K562 (cell line): ENCODE measurements around the gene CSF1. TPM values are rescaled to one million over a fixed set of nuclear protein-coding genes. Genes with fewer than 3 reads are reported as not detected.

Experiments
- BCOR ChIP-seq: fragments of 450-650 bp; IDR thresholded peaks from 2 replicates; pipeline ENCODE4 v1.6.1; 2016
- CEBPB ChIP-seq: fragments of 450-650 bp; IDR thresholded peaks from 2 replicates; pipeline ENCODE4 v1.6.1; 2016; ENCODE audit warnings: missing genetic modification characterization, missing compliant biosample characterization
- CHAMP1 ChIP-seq: fragments of 450-650 bp; IDR thresholded peaks from 2 replicates; pipeline ENCODE4 v1.6.1; 2016; ENCODE audit warnings: mild to moderate bottlenecking
- COPS2 ChIP-seq: fragments of 450-650 bp; conservative IDR thresholded peaks from 2 replicates; pipeline ENCODE4 v1.6.1; 2016; ENCODE audit warnings: mild to moderate bottlenecking, moderate library complexity
- DPF2 ChIP-seq: fragments of 450-650 bp; IDR thresholded peaks from 2 replicates; pipeline ENCODE4 v1.6.1; 2016
- E2F8 ChIP-seq: fragments of 450-650 bp; IDR thresholded peaks from 2 replicates; pipeline ENCODE4 v1.7.1; 2018; ENCODE audit warnings: mild to moderate bottlenecking, low read depth; ENCODE audit not compliant: partially characterized antibody
- FIP1L1 ChIP-seq: fragments of 200-400 bp; formaldehyde crosslinking; IDR thresholded peaks from 2 replicates; pipeline ENCODE4 v1.6.1; 2018; ENCODE audit warnings: mild to moderate bottlenecking, low read depth, low read length; ENCODE audit not compliant: poor library complexity, severe bottlenecking
- FOXJ2 ChIP-seq: fragments of 200-800 bp; sonication (Bioruptor generic); IDR thresholded peaks from 2 replicates; pipeline ENCODE4 v1.6.1; 2016; ENCODE audit warnings: missing genetic modification characterization, missing compliant biosample characterization
- GTF2F1 ChIP-seq: IDR thresholded peaks from 2 replicates; pipeline ENCODE4 v1.6.1; 2011; ENCODE audit warnings: low read depth, low read length, improper control_type of control experiment
- HNRNPH1 ChIP-seq: fragments of 200-400 bp; formaldehyde crosslinking; optimal IDR thresholded peaks from 2 replicates; pipeline ENCODE3; 2017; ENCODE audit warnings: low read depth, mild to moderate bottlenecking, low read length, moderate library complexity
- MAX ChIP-seq: sonication (generic); formaldehyde crosslinking; IDR thresholded peaks from 2 replicates; pipeline ENCODE4 v1.9.0; 2022; ENCODE audit warnings: mild to moderate bottlenecking, missing genetic modification reagents
- MYBL2 ChIP-seq, 2 experiments: fragments of 450-650 bp in 1 of 2; sonication (generic) in 1 of 2; formaldehyde crosslinking in 1 of 2; IDR thresholded peaks; 2 replicates each; pipeline versions ENCODE4 v1.6.1 to v1.8.1; 2017 to 2022; ENCODE audit warnings: borderline replicate concordance in 1 of 2, inconsistent platforms in 1 of 2, low read depth in 1 of 2, mild to moderate bottlenecking in 1 of 2, missing genetic modification reagents in 1 of 2, moderate library complexity in 1 of 2
- NONO ChIP-seq, 2 experiments: fragments of 200-400 bp in 1 of 2; fragments of 450-650 bp in 1 of 2; formaldehyde crosslinking in 1 of 2; IDR thresholded peaks; 2 replicates each; pipeline ENCODE4 v1.6.1; 2017; ENCODE audit warnings: low read depth in 2 of 2, mild to moderate bottlenecking in 2 of 2, moderate library complexity in 2 of 2, low read length in 1 of 2
- POU5F1 ChIP-seq: fragments of 150-350 bp; IDR thresholded peaks from 2 replicates; pipeline ENCODE4 v1.6.1; 2014; ENCODE audit warnings: borderline replicate concordance, low read length, low read depth, mild to moderate bottlenecking; ENCODE audit not compliant: partially characterized antibody
- RBM14 ChIP-seq: fragments of 200-400 bp; formaldehyde crosslinking; IDR thresholded peaks from 2 replicates; pipeline ENCODE4 v1.6.1; 2018; ENCODE audit warnings: low read depth, mild to moderate bottlenecking, low read length, moderate library complexity, borderline replicate concordance; ENCODE audit not compliant: insufficient read depth
- SIRT6 ChIP-seq: IDR thresholded peaks from one replicate; pipeline ENCODE4 v1.6.1; 2012; ENCODE audit warnings: low read depth, mild to moderate bottlenecking, control low read depth, inconsistent platforms, low read length, moderate library complexity
- SREBF2 ChIP-seq: sonication (generic); formaldehyde crosslinking; IDR thresholded peaks from 2 replicates; pipeline ENCODE4 v1.4.0; 2020; ENCODE audit warnings: mild to moderate bottlenecking, missing genetic modification reagents
- ZFP1 ChIP-seq: fragments of 450-650 bp; formaldehyde crosslinking; IDR thresholded peaks from 2 replicates; pipeline ENCODE4 v1.4.0; 2020; ENCODE audit warnings: mild to moderate bottlenecking, mixed read lengths
- ZFX ChIP-seq: sonication (generic); formaldehyde crosslinking; IDR thresholded peaks from 2 replicates; pipeline ENCODE4 v1.8.0; 2022; ENCODE audit warnings: mild to moderate bottlenecking, missing genetic modification reagents, moderate library complexity
- ZNF274 ChIP-seq: IDR thresholded peaks from 2 replicates; pipeline ENCODE4 v1.6.1; 2011; ENCODE audit warnings: low read depth, mild to moderate bottlenecking, low read length, moderate library complexity, borderline replicate concordance
- ZNF347 ChIP-seq: fragments of 450-650 bp; formaldehyde crosslinking; IDR thresholded peaks from 2 replicates; pipeline ENCODE4 v1.4.0; 2020; ENCODE audit warnings: low read depth, mild to moderate bottlenecking, moderate library complexity
- ZNF436 ChIP-seq: fragments of 250-450, 450-650 bp; sonication (Bioruptor Pico); formaldehyde crosslinking; IDR thresholded peaks from 2 replicates; pipeline ENCODE4 v1.7.0; 2020; ENCODE audit warnings: mild to moderate bottlenecking
- ZNF696 ChIP-seq: fragments of 250-450 bp; sonication (Bioruptor Pico); conservative IDR thresholded peaks from 2 replicates; pipeline ENCODE4 v1.4.0; 2020; ENCODE audit warnings: mild to moderate bottlenecking, moderate library complexity
- polyA plus RNA-seq, 8 experiments: library from polyadenylated mRNA; depleted of rRNA in 4 of 8; stranded (reverse) in 5 of 8; unstranded in 3 of 8; fragments of >200 nt; fragmentation: Nextera tagmentation in 2 of 8; fragmentation: Illumina TruSeq in 1 of 8; extraction: Ambion mirVana in 2 of 8; extraction: Trizol in 1 of 8; gene quantifications; 2 replicates each; pipeline versions ENCODE4 v1.2.1 to v1.2.3, GENCODE V29; 2011 to 2014; ENCODE audit warnings: inconsistent platforms in 1 of 8, missing spikeins in 1 of 8
- total RNA-seq, 7 experiments: library from RNA; depleted of rRNA in 6 of 7; stranded (reverse); fragments of >200 nt in 6 of 7; fragmentation: Illumina TruSeq in 2 of 7; extraction: Trizol in 2 of 7; gene quantifications; 2 replicates each; pipeline versions ENCODE4 v1.2.1 to v1.2.3, GENCODE V29; 2011 to 2021; ENCODE audit warnings: low replicate concordance in 1 of 7

Gene CSF1
- total and polyA plus RNA-seq, 9 of the 15 experiments (the other 6 are each of a cell fraction or from before 2014, with no cell fraction given), result 0.18 to 11.8 (median 2.8) TPM

- TF ChIP-seq COPS2 (no peak), DPF2 (peak; percentile 98), HNRNPH1 (no peak), ZNF696 (CRISPR knock-in tag) (no peak), BCOR (peak; percentile 72), SREBF2 (CRISPR knock-in tag) (no peak), ZNF274 (no peak), POU5F1 (no peak), CEBPB (tag) (no peak), ZNF347 (CRISPR knock-in tag) (no peak), E2F8 (peak; percentile 82), CHAMP1 (peak; percentile 82; the same call in 1 of the 2 replicates), FOXJ2 (tag) (no peak), ZNF436 (CRISPR knock-in tag) (no peak), NONO (IDR thresholded peaks at IDR 0.05; ENCODE audit: low read depth in 2 of 2, low read length in 1 of 2) (no peak), RBM14 (no peak), SIRT6 (no peak), ZFX (CRISPR knock-in tag) (no peak), GTF2F1 (no peak), ZFP1 (peak; percentile 7; the same call in 1 of the 2 replicates), MAX (CRISPR knock-in tag) (peak; percentile 96), MYBL2 (IDR thresholded peaks at IDR 0.05; ENCODE audit: low read depth) (no peak), MYBL2 (CRISPR knock-in tag; IDR thresholded peaks at IDR 0.05; ENCODE audit: borderline replicate concordance) (no peak), FIP1L1 (no peak)
Observed at GRCh38 chr1:109917768-109918606, 7.3 kb downstream of the CSF1 start (continued).
